GM18858 (cell line): ENCODE measurements around the gene EVPLL.
"Not testable (repeated sequence)": the region's sequence is repeated elsewhere in the genome, so short reads cannot be mapped to it uniquely, and the experiment has no call there.

Experiments used
- ATAC-seq: cut with Tn5 transposase; IDR thresholded peaks from one replicate; pipeline ENCODE4 v1.9.1; 2021; ENCODE audit not compliant: unreplicated experiment

EVPLL gene

GRCh38 chr17:18377437-18378204 lies at the start of gene EVPLL:
EVPLL (plus strand) TSS chr17:18377778; CDS start chr17:18380938, 3,160 bp downstream.
- no peak for ATAC-seq

- no peak for ATAC-seq
Measured at GRCh38 chr17:18328643-18329204, 48.9 kb upstream of the EVPLL start.

GRCh38 chr17:18331879-18332278 lies 45.7 kb upstream of the EVPLL start:
- no peak for ATAC-seq

GRCh38 chr17:18332909-18333489 lies 44.6 kb upstream of the EVPLL start:
- no peak for ATAC-seq

- ATAC-seq, result not testable (repeated sequence)
Measured at GRCh38 chr17:18338158-18338557, 39.4 kb upstream of the EVPLL start.

- ATAC-seq, result no peak
Measured at GRCh38 chr17:18339933-18340332, 37.6 kb upstream of the EVPLL start.

GRCh38 chr17:18344021-18344420 lies 33.6 kb upstream of the EVPLL start:
- no peak for ATAC-seq

- ATAC-seq, result no peak
Measured at GRCh38 chr17:18353541-18353940, 24.0 kb upstream of the EVPLL start.

GRCh38 chr17:18356624-18357023 lies 21.0 kb upstream of the EVPLL start:
- no peak for ATAC-seq

- ATAC-seq, result no peak
Measured at GRCh38 chr17:18360518-18360917, 17.1 kb upstream of the EVPLL start.

- no peak for ATAC-seq
Measured at GRCh38 chr17:18361837-18362697, 15.5 kb upstream of the EVPLL start.

- no peak for ATAC-seq
Measured at GRCh38 chr17:18362698-18363100, 14.9 kb upstream of the EVPLL start.

- peak; percentile 96 for ATAC-seq
Measured at GRCh38 chr17:18363101-18364049, 14.2 kb upstream of the EVPLL start, which contains the start of gene SHMT1. SHMT1 (minus strand) TSS chr17:18363550; CDS start chr17:18355981, 7,569 bp downstream.

GRCh38 chr17:18364166-18364565 lies 13.4 kb upstream of the EVPLL start:
- no peak for ATAC-seq

- ATAC-seq, result no peak
Measured at GRCh38 chr17:18368946-18369345, 8.6 kb upstream of the EVPLL start.

GRCh38 chr17:18370761-18371160 lies 6.8 kb upstream of the EVPLL start:
- no peak for ATAC-seq

- ATAC-seq, result no peak
Measured at GRCh38 chr17:18371455-18371854, 6.1 kb upstream of the EVPLL start.

- not testable (repeated sequence) for ATAC-seq
Measured at GRCh38 chr17:18373181-18373580, 4.4 kb upstream of the EVPLL start.

- no peak for ATAC-seq
Measured at GRCh38 chr17:18374216-18374615, 3.4 kb upstream of the EVPLL start.

GRCh38 chr17:18378205-18378505 lies 577 bp downstream of the EVPLL start:
- no peak for ATAC-seq
